IMR-90 (cell line): ENCODE measurements around the gene FXYD5.

ENCODE experiments used
- CTCF ChIP-seq: conservative IDR thresholded peaks from 2 replicates; pipeline ENCODE4 v1.5.1; 2012; ENCODE audit warnings: mild to moderate bottlenecking, low read depth, low read length, improper control_type of control experiment
- ELK1 ChIP-seq: fragments of 150-350 bp; IDR thresholded peaks from 2 replicates; pipeline ENCODE4 v1.6.1; 2016; ENCODE audit warnings: low read depth, mild to moderate bottlenecking, low read length, moderate library complexity, borderline replicate concordance
- MAFK ChIP-seq: IDR thresholded peaks from 2 replicates; pipeline ENCODE4 v1.6.1; 2012; ENCODE audit warnings: low read depth, low read length, improper control_type of control experiment
- MXI1 ChIP-seq: IDR thresholded peaks from 2 replicates; pipeline ENCODE4 v1.6.1; 2012; ENCODE audit warnings: low read depth, mild to moderate bottlenecking, low read length, moderate library complexity, borderline replicate concordance
- POLR2A ChIP-seq: IDR thresholded peaks from 2 replicates; pipeline ENCODE4 v1.6.1; 2012; ENCODE audit warnings: mild to moderate bottlenecking, low read depth, low read length
- SMC3 ChIP-seq: fragments of 150-350 bp; IDR thresholded peaks from 2 replicates; pipeline ENCODE4 v1.6.1; 2016; ENCODE audit warnings: low read depth, mild to moderate bottlenecking, antibody characterized with exemption, low read length, moderate library complexity

- TF ChIP-seq CTCF (no peak), MXI1 (0 out of 2 replicates have a peak, but pooled peaks have one; percentile 13), POLR2A (peak; percentile 67), MAFK (no peak), ELK1 (no peak), SMC3 (no peak)
Measured at GRCh38 chr19:35154525-35155406, at the start of gene FXYD5.
